HG03520 (cell line): ENCODE results near the gene PRKCA.
"Not testable (repeated sequence)": the region's sequence is repeated elsewhere in the genome, so short reads cannot be mapped to it uniquely, and the experiment has no call there.

ENCODE experiments used
- ATAC-seq: cut with Tn5 transposase; IDR thresholded peaks from one replicate; pipeline ENCODE4 v1.9.1; 2021; ENCODE audit warnings: mild to moderate bottlenecking, moderate library complexity; ENCODE audit not compliant: unreplicated experiment

PRKCA gene

GRCh38 chr17:66349521-66350254 is 47.3 kb downstream of the PRKCA start:
- no peak for ATAC-seq

GRCh38 chr17:66350576-66350975 is 48.2 kb downstream of the PRKCA start:
- not testable (repeated sequence) for ATAC-seq

GRCh38 chr17:66351033-66351432 is 48.6 kb downstream of the PRKCA start:
- no peak for ATAC-seq

GRCh38 chr17:66351701-66352100 is 49.3 kb downstream of the PRKCA start:
- ATAC-seq: no peak

- ATAC-seq: no peak
Observed at GRCh38 chr17:66353937-66354401, 51.6 kb downstream of the PRKCA start.

- no peak for ATAC-seq
Observed at GRCh38 chr17:66354472-66354871, 52.1 kb downstream of the PRKCA start.

GRCh38 chr17:66354981-66355380 is 52.6 kb downstream of the PRKCA start:
- no peak for ATAC-seq

GRCh38 chr17:66355510-66355909 is 53.1 kb downstream of the PRKCA start:
- ATAC-seq: no peak

GRCh38 chr17:66357037-66357436 is 54.6 kb downstream of the PRKCA start:
- ATAC-seq: no peak

GRCh38 chr17:66359351-66359750 is 56.9 kb downstream of the PRKCA start:
- no peak for ATAC-seq

- ATAC-seq: not testable (repeated sequence)
Observed at GRCh38 chr17:66360961-66361565, 58.6 kb downstream of the PRKCA start.

- ATAC-seq: no peak
Observed at GRCh38 chr17:66364508-66364907, 62.1 kb downstream of the PRKCA start.

- no peak for ATAC-seq
Observed at GRCh38 chr17:66364990-66365490, 62.6 kb downstream of the PRKCA start.

- ATAC-seq: no peak
Observed at GRCh38 chr17:66365903-66366302, 63.5 kb downstream of the PRKCA start.

- ATAC-seq: no peak
Observed at GRCh38 chr17:66367107-66367506, 64.7 kb downstream of the PRKCA start.

- no peak for ATAC-seq
Observed at GRCh38 chr17:66369830-66370229, 67.4 kb downstream of the PRKCA start.

- no peak for ATAC-seq
Observed at GRCh38 chr17:66371561-66371960, 69.1 kb downstream of the PRKCA start.

- no peak for ATAC-seq
Observed at GRCh38 chr17:66372182-66372581, 69.8 kb downstream of the PRKCA start.

- ATAC-seq: no peak
Observed at GRCh38 chr17:66373079-66373478, 70.7 kb downstream of the PRKCA start.

- no peak for ATAC-seq
Observed at GRCh38 chr17:66373944-66374817, 71.8 kb downstream of the PRKCA start.

- ATAC-seq: no peak
Observed at GRCh38 chr17:66375121-66375520, 72.7 kb downstream of the PRKCA start.
